H9 (cell line): Measurements from ENCODE around the gene AKAP9. TPM values are rescaled to one million over a fixed set of nuclear protein-coding genes. Genes with fewer than 3 reads are reported as not detected.

ENCODE experiments used
- DNase-seq: peaks from one replicate; pipeline ENCODE4 v3.0.0-alpha.2; 2017
- H2AFZ ChIP-seq: one replicate; pipeline ENCODE4 v1.6.1; 2013; ENCODE audit warnings: mild to moderate bottlenecking, low read length, control low read depth, moderate library complexity
- H2AK5ac ChIP-seq: 2 replicates; pipeline ENCODE4 v1.6.1; 2013; ENCODE audit warnings: low read length, control low read depth, mixed read lengths; ENCODE audit not compliant: insufficient read length
- H2BK120ac ChIP-seq: one replicate; pipeline ENCODE4 v1.6.1; 2013; ENCODE audit warnings: low read depth, mild to moderate bottlenecking, low read length, control low read depth, inconsistent platforms; ENCODE audit not compliant: poor library complexity, severe bottlenecking
- H2BK12ac ChIP-seq: 2 replicates; pipeline ENCODE4 v1.6.1; 2013; ENCODE audit warnings: low read length, control low read depth, mixed read lengths, low read depth; ENCODE audit not compliant: insufficient read length
- H2BK15ac ChIP-seq: 2 replicates; pipeline ENCODE4 v1.6.1; 2013; ENCODE audit warnings: low read depth, low read length, control low read depth
- H2BK20ac ChIP-seq: one replicate; pipeline ENCODE4 v1.6.1; 2013; ENCODE audit warnings: low read depth, mild to moderate bottlenecking, low read length, control low read depth, inconsistent platforms; ENCODE audit not compliant: poor library complexity, severe bottlenecking
- H2BK5ac ChIP-seq: 2 replicates; pipeline ENCODE4 v1.6.1; 2013; ENCODE audit warnings: low read length, control low read depth, mixed read lengths; ENCODE audit not compliant: insufficient read length
- H3K14ac ChIP-seq: 2 replicates; pipeline ENCODE4 v1.6.1; 2013; ENCODE audit warnings: low read length, control low read depth; ENCODE audit not compliant: insufficient read depth
- H3K18ac ChIP-seq: 2 replicates; pipeline ENCODE4 v1.6.1; 2013; ENCODE audit warnings: low read depth, mild to moderate bottlenecking, mixed read lengths, low read length, control low read depth; ENCODE audit not compliant: insufficient read length
- H3K23ac ChIP-seq: 2 replicates; pipeline ENCODE4 v1.6.1; 2013; ENCODE audit warnings: low read length, control low read depth, mixed read lengths, low read depth; ENCODE audit not compliant: insufficient read length
- H3K23me2 ChIP-seq: 2 replicates; pipeline ENCODE4 v1.6.1; 2013; ENCODE audit warnings: low read depth, mild to moderate bottlenecking, mixed read lengths, low read length, control low read depth; ENCODE audit not compliant: insufficient read length, poor library complexity, severe bottlenecking
- H3K27ac ChIP-seq: 2 replicates; pipeline ENCODE4 v1.5.1; 2013; ENCODE audit warnings: low read length, control low read depth, mixed read lengths, low read depth; ENCODE audit not compliant: insufficient read length
- H3K27me3 ChIP-seq: 2 replicates; pipeline ENCODE4 v1.6.1; 2013; ENCODE audit warnings: low read length, control low read depth, inconsistent platforms; ENCODE audit not compliant: insufficient read depth
- H3K4ac ChIP-seq: 2 replicates; pipeline ENCODE4 v1.6.1; 2013; ENCODE audit warnings: low read depth, mild to moderate bottlenecking, control low read depth, inconsistent platforms, low read length, moderate library complexity
- H3K4me1 ChIP-seq: 2 replicates; pipeline ENCODE4 v1.6.1; 2013; ENCODE audit warnings: low read length, control low read depth, inconsistent platforms; ENCODE audit not compliant: insufficient read depth
- H3K4me2 ChIP-seq: 2 replicates; pipeline ENCODE4 v1.6.1; 2013; ENCODE audit warnings: low read length, control low read depth, mixed read lengths; ENCODE audit not compliant: insufficient read length, insufficient read depth
- H3K56ac ChIP-seq: 2 replicates; pipeline ENCODE4 v1.6.1; 2013; ENCODE audit warnings: low read depth, mild to moderate bottlenecking, mixed read lengths, low read length, control low read depth; ENCODE audit not compliant: insufficient read length
- H3K79me1 ChIP-seq: 2 replicates; pipeline ENCODE4 v1.6.1; 2013; ENCODE audit warnings: low read depth, mild to moderate bottlenecking, moderate library complexity, low read length, control low read depth, inconsistent platforms; ENCODE audit not compliant: insufficient read depth, poor library complexity, severe bottlenecking
- H3K79me2 ChIP-seq: 2 replicates; pipeline ENCODE4 v1.6.1; 2013; ENCODE audit warnings: low read length, control low read depth, inconsistent platforms; ENCODE audit not compliant: insufficient read depth
- H3K9ac ChIP-seq: 2 replicates; pipeline ENCODE4 v1.6.1; 2013; ENCODE audit warnings: low read length, control low read depth, mixed read lengths; ENCODE audit not compliant: insufficient read length; ENCODE audit errors: extremely low read depth
- H3K9me3 ChIP-seq: one replicate; pipeline ENCODE4 v1.6.1; 2013; ENCODE audit warnings: low read depth, low read length, inconsistent platforms; ENCODE audit not compliant: control insufficient read depth
- H3T11ph ChIP-seq: one replicate; pipeline ENCODE4 v1.6.1; 2013; ENCODE audit warnings: mild to moderate bottlenecking, low read length, control low read depth, inconsistent platforms
- H4K20me1 ChIP-seq: one replicate; pipeline ENCODE4 v1.6.1; 2013; ENCODE audit not compliant: control insufficient read depth, insufficient read length, insufficient read depth
- H4K5ac ChIP-seq: 2 replicates; pipeline ENCODE4 v1.6.1; 2013; ENCODE audit warnings: low read depth, mild to moderate bottlenecking, mixed read lengths, low read length, control low read depth; ENCODE audit not compliant: insufficient read length
- H4K8ac ChIP-seq: replicated peaks from 2 replicates; pipeline ENCODE4 v1.6.1; 2013; ENCODE audit warnings: low read length, control low read depth, mixed read lengths, low read depth; ENCODE audit not compliant: insufficient read length
- H4K91ac ChIP-seq: 2 replicates; pipeline ENCODE4 v1.6.1; 2013; ENCODE audit warnings: low read depth, mild to moderate bottlenecking, moderate library complexity, mixed read lengths, low read length, control low read depth; ENCODE audit not compliant: insufficient read length
- H3K27ac Mint-ChIP-seq, 3 experiments: 2 replicates in 2 of 3; 3 replicates in 1 of 3; pipeline ENCODE4 v1.8.0; 2020 to 2021; ENCODE audit warnings: mixed read lengths in 3 of 3, mild to moderate bottlenecking in 1 of 3, moderate library complexity in 1 of 3
- H3K27me3 Mint-ChIP-seq: 2 replicates; pipeline ENCODE4 v1.8.0; 2021; ENCODE audit warnings: low read depth, mild to moderate bottlenecking, moderate library complexity, mixed read lengths
- H3K36me3 Mint-ChIP-seq, 3 experiments: 2 replicates in 2 of 3; 3 replicates in 1 of 3; pipeline ENCODE4 v1.8.0; 2020 to 2021; ENCODE audit warnings: low read depth in 3 of 3, mixed read lengths in 3 of 3; ENCODE audit not compliant: insufficient read depth in 1 of 3
- H3K4me1 Mint-ChIP-seq, 2 experiments: 2 replicates each; pipeline ENCODE4 v1.8.0; 2020; ENCODE audit warnings: mixed read lengths in 2 of 2
- H3K4me3 Mint-ChIP-seq, 2 experiments: 2 replicates in 1 of 2; 3 replicates in 1 of 2; pipeline ENCODE4 v1.8.0; 2020 to 2021; ENCODE audit warnings: mild to moderate bottlenecking in 2 of 2, mixed read lengths in 2 of 2, moderate library complexity in 1 of 2
- H3K9me3 Mint-ChIP-seq, 2 experiments: 2 replicates in 1 of 2; 3 replicates in 1 of 2; pipeline ENCODE4 v1.8.0; 2020; ENCODE audit warnings: mild to moderate bottlenecking in 2 of 2, mixed read lengths in 2 of 2, moderate library complexity in 1 of 2
- WGBS: extraction: QIAGEN DNeasy Blood & Tissue Kit; methylation state at CpG from one replicate; pipeline ENCODE4 v1.1.7; 2013; ENCODE audit warnings: missing lambda C conversion rate, low lambda C conversion rate, mixed read lengths; ENCODE audit not compliant: insufficient read length; ENCODE audit errors: extremely low coverage; 5-methylcytosine and 5-hydroxymethylcytosine counted together
- total RNA-seq: library from RNA; stranded (reverse); gene quantifications from 2 replicates; pipeline ENCODE4 v1.2.1, GENCODE V29; 2021
- TF ChIP-seq, protein P1 (sequence below): fragments of 200-600 bp; sonication (generic); conservative IDR thresholded peaks from 3 replicates; pipeline ENCODE4 v1.8.0; 2021; ENCODE audit warnings: antibody characterized with exemption, mild to moderate bottlenecking

Gene AKAP9
- total RNA-seq, 1 experiment from 2014 or later, result 22.4 TPM

DNA sequence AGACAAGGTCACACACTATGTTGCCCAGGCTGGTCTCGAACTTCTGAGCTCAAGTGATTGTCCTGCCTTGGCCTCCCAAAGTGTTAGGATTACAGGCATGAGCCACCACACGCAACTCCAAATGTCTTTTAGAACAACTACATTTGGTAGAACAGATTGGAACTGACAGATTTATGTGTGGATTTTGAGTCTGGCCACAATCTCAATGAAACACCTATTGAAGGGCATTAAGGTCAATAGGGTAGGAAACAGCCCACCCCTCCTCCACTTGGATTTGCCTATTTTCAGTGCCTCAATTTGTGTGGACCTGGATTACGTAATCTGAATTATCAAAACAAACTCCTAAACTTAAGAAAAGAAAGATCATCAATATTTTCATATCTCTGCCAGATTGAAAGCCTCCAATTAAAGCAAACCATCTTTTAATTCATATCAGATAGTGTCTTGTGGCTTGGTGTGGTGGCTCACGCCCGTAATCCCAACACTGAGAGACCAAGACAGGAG, 209.1 kb downstream of the AKAP9 start:
- Histone ChIP-seq H3K23me2 (no peaks in the 10 kb centered on the region), H3K79me1 (no peaks in the 10 kb centered on the region), H2BK120ac (no peak overlapping the region), H3K9ac (no peak overlapping the region), H3K9me3 (no peaks in the 10 kb centered on the region), H3K23ac (no peak overlapping the region), H2BK5ac (no peak overlapping the region), H3T11ph (no peak overlapping the region), H3K4me2 (no peak overlapping the region), H3K27me3 (no peaks in the 10 kb centered on the region), H3K4ac (no peak overlapping the region), H4K20me1 (no peaks in the 10 kb centered on the region), H3K79me2 (no peaks in the 10 kb centered on the region), H2AK5ac (no peak overlapping the region), H4K5ac (no peak overlapping the region), H2AFZ (no peak overlapping the region), H3K56ac (no peak overlapping the region), H4K91ac (no peak overlapping the region), H3K27ac (no peak overlapping the region), H3K14ac (no peak overlapping the region), H3K18ac (no peak overlapping the region), H2BK12ac (no peak overlapping the region), H2BK15ac (no peak overlapping the region), H2BK20ac (no peak overlapping the region), H4K8ac (no peak overlapping the region), H3K4me1 (no peaks in the 10 kb centered on the region)
- no peaks in the 10 kb centered on the region for H3K36me3 Mint-ChIP-seq
- DNase-seq, result no peak
- H3K27me3 Mint-ChIP-seq, result no peaks in the 10 kb centered on the region
- no peaks in the 10 kb centered on the region for H3K9me3 Mint-ChIP-seq
- H3K4me1 Mint-ChIP-seq, result no peaks in the 10 kb centered on the region
- no CpG with 5 or more reads among the region's 5 CpGs for WGBS
- H3K27ac Mint-ChIP-seq, result no peak overlapping the region
- TF ChIP-seq, protein P1, sequence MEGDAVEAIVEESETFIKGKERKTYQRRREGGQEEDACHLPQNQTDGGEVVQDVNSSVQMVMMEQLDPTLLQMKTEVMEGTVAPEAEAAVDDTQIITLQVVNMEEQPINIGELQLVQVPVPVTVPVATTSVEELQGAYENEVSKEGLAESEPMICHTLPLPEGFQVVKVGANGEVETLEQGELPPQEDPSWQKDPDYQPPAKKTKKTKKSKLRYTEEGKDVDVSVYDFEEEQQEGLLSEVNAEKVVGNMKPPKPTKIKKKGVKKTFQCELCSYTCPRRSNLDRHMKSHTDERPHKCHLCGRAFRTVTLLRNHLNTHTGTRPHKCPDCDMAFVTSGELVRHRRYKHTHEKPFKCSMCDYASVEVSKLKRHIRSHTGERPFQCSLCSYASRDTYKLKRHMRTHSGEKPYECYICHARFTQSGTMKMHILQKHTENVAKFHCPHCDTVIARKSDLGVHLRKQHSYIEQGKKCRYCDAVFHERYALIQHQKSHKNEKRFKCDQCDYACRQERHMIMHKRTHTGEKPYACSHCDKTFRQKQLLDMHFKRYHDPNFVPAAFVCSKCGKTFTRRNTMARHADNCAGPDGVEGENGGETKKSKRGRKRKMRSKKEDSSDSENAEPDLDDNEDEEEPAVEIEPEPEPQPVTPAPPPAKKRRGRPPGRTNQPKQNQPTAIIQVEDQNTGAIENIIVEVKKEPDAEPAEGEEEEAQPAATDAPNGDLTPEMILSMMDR, result no peak
- no peak overlapping the region for H3K4me3 Mint-ChIP-seq
